Mesendoderm (in vitro differentiated cells): ENCODE results near the gene ABLIM3.

ENCODE experiments used
- DNase-seq: peaks from one replicate; pipeline ENCODE4 v3.0.0; 2013
- H2AK5ac ChIP-seq: 2 replicates; pipeline ENCODE4 v1.6.1; 2013; ENCODE audit warnings: low read length, inconsistent platforms
- H2BK120ac ChIP-seq: 2 replicates; pipeline ENCODE4 v1.6.1; 2013; ENCODE audit warnings: low read depth, mild to moderate bottlenecking, low read length, moderate library complexity, mixed read lengths
- H2BK15ac ChIP-seq: replicated peaks from 2 replicates; pipeline ENCODE4 v1.6.1; 2013; ENCODE audit warnings: low read depth, mild to moderate bottlenecking, moderate library complexity
- H2BK5ac ChIP-seq: 2 replicates; pipeline ENCODE4 v1.6.1; 2013; ENCODE audit warnings: low read length, inconsistent platforms
- H3K18ac ChIP-seq: 2 replicates; pipeline ENCODE4 v1.6.1; 2013; ENCODE audit warnings: mild to moderate bottlenecking, low read length, mixed read lengths
- H3K23ac ChIP-seq: one replicate; pipeline ENCODE4 v1.6.1; 2013; ENCODE audit warnings: low read length
- H3K27ac ChIP-seq: 2 replicates; pipeline ENCODE4 v1.5.1; 2013; ENCODE audit warnings: low read depth, mild to moderate bottlenecking, inconsistent platforms, low read length, moderate library complexity
- H3K27me3 ChIP-seq: 2 replicates; pipeline ENCODE4 v1.6.1; 2013; ENCODE audit warnings: low read length, control low read depth, mild to moderate bottlenecking, inconsistent platforms; ENCODE audit not compliant: insufficient read depth, poor library complexity
- H3K36me3 ChIP-seq: 2 replicates; pipeline ENCODE4 v1.6.1; 2013; ENCODE audit warnings: low read length, inconsistent platforms; ENCODE audit not compliant: control insufficient read depth, insufficient read depth
- H3K4ac ChIP-seq: one replicate; pipeline ENCODE4 v1.6.1; 2013; ENCODE audit warnings: low read depth, mild to moderate bottlenecking, low read length, moderate library complexity
- H3K4me1 ChIP-seq: 2 replicates; pipeline ENCODE4 v1.6.1; 2013; ENCODE audit warnings: low read depth, low read length, inconsistent platforms; ENCODE audit not compliant: control insufficient read depth
- H3K4me2 ChIP-seq: 2 replicates; pipeline ENCODE4 v1.6.1; 2013; ENCODE audit warnings: low read length
- H3K4me3 ChIP-seq: 2 replicates; pipeline ENCODE4 v1.5.1; 2013; ENCODE audit warnings: mild to moderate bottlenecking, low read length
- H3K56ac ChIP-seq: one replicate; pipeline ENCODE4 v1.6.1; 2013; ENCODE audit warnings: low read length
- H3K79me1 ChIP-seq: 2 replicates; pipeline ENCODE4 v1.6.1; 2013; ENCODE audit warnings: low read length, inconsistent platforms
- H3K79me2 ChIP-seq: 2 replicates; pipeline ENCODE4 v1.6.1; 2013; ENCODE audit warnings: mild to moderate bottlenecking, low read length; ENCODE audit not compliant: control insufficient read depth, insufficient read depth
- H3K9ac ChIP-seq: 2 replicates; pipeline ENCODE4 v1.6.1; 2013; ENCODE audit warnings: low read length, inconsistent platforms
- H4K5ac ChIP-seq: one replicate; pipeline ENCODE4 v1.6.1; 2013; ENCODE audit warnings: low read length
- H4K8ac ChIP-seq: one replicate; pipeline ENCODE4 v1.6.1; 2013; ENCODE audit warnings: low read depth, mild to moderate bottlenecking, control low read depth, low read length, moderate library complexity
- WGBS: extraction: QIAGEN DNeasy Blood & Tissue Kit; methylation state at CpG from one replicate; pipeline ENCODE4 v1.1.7; 2013; ENCODE audit warnings: low lambda C conversion rate, missing lambda C conversion rate; ENCODE audit not compliant: insufficient coverage; ENCODE audit errors: extremely low coverage; 5-methylcytosine and 5-hydroxymethylcytosine counted together

The ABLIM3 gene

GRCh38 chr5:149228618-149229297 lies 87.5 kb downstream of the ABLIM3 start:
- Histone ChIP-seq H3K4ac (no peak overlapping the region), H3K27me3 (no peaks in the 10 kb centered on the region), H3K79me2 (no peaks in the 10 kb centered on the region), H2AK5ac (no peak overlapping the region), H2BK5ac (no peak overlapping the region), H3K27ac (no peak overlapping the region), H3K23ac (no peak overlapping the region), H3K4me3 (no peak overlapping the region), H4K8ac (no peak overlapping the region), H2BK15ac (no peak overlapping the region), H3K9ac (no peak overlapping the region), H3K4me1 (no peaks in the 10 kb centered on the region), H4K5ac (no peak overlapping the region), H3K4me2 (no peak overlapping the region), H3K79me1 (no peaks in the 10 kb centered on the region), H2BK120ac (no peak overlapping the region), H3K18ac (no peak overlapping the region), H3K56ac (no peak overlapping the region), H3K36me3 (no peaks in the 10 kb centered on the region)
- no CpG with 5 or more reads among the region's 5 CpGs for WGBS
- peak; percentile 80 for DNase-seq

DNA sequence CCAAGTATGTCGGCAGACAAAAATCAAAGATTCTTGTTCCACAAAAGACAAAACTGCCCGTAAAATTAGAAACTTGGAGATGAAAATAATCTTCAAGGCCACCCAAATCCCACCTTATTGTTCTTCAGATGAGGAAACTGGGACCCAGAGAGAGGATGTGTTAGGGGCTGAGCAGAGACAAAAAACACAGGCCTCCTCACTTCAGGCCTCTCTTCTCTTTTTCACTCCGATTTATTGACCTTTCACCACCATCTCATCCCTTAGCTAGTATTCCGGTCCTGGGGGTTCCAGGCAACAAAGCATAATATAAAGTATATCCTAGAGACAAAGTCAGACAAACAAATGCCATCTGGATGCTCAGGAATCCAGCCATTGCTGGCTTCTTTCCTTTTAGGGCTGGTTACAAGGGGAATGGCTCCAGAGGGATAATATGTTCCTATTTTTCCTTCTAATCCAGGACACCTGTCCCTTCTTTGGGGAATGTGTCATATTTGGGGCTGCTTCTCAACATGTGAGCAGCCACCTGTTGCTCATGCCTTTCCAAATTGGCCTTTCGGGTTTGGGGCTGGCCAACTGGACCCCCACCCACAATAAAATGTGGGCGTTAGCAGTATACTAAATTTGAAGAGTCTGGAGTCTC lies 88.1 kb downstream of the ABLIM3 start:
- no peak overlapping the region for H3K4ac ChIP-seq
- H3K36me3 ChIP-seq, result no peaks in the 10 kb centered on the region
- H4K8ac ChIP-seq, result no peak overlapping the region
- H2BK120ac ChIP-seq, result no peak overlapping the region
- DNase-seq, result no peak
- H3K79me1 ChIP-seq, result no peaks in the 10 kb centered on the region
- no peaks in the 10 kb centered on the region for H3K79me2 ChIP-seq
- WGBS, result no CpG with 5 or more reads among the region's 6 CpGs
- no peak overlapping the region for H2BK5ac ChIP-seq
- H3K4me1 ChIP-seq, result no peaks in the 10 kb centered on the region
- no peak overlapping the region for H4K5ac ChIP-seq
- no peak overlapping the region for H3K27ac ChIP-seq
- H3K9ac ChIP-seq, result no peak overlapping the region
- no peak overlapping the region for H2BK15ac ChIP-seq
- no peak overlapping the region for H3K4me3 ChIP-seq
- no peak overlapping the region for H3K56ac ChIP-seq
- H3K18ac ChIP-seq, result no peak overlapping the region
- H2AK5ac ChIP-seq, result no peak overlapping the region
- H3K23ac ChIP-seq, result no peak overlapping the region
- H3K27me3 ChIP-seq, result no peaks in the 10 kb centered on the region
- H3K4me2 ChIP-seq, result no peak overlapping the region

DNA sequence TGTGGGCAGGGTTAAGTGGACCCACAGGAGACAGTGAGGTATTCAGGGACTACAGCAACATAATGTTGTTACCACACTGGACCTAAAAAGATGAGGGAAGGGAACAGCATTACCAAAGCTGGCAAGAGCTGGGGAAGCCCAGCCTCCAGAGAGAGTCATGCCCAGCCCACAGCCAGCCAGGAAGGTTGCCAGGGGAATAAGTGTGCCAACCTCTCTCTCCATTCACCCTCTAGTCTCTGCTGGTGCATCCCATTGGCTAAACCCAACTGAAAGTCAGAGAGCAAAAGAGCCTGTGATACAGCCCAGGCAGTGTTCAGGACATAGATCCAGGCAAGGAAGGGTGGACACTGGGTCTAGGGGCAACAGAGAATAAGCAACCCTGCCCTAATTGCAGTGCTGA lies 94.5 kb downstream of the ABLIM3 start:
- Histone ChIP-seq H3K4ac (no peak overlapping the region), H2AK5ac (no peak overlapping the region), H4K5ac (no peak overlapping the region), H3K27me3 (no peaks in the 10 kb centered on the region), H3K23ac (no peak overlapping the region), H3K9ac (no peak overlapping the region), H3K79me1 (no peaks in the 10 kb centered on the region), H3K56ac (no peak overlapping the region), H3K36me3 (no peaks in the 10 kb centered on the region), H4K8ac (no peak overlapping the region), H3K79me2 (no peaks in the 10 kb centered on the region), H2BK15ac (no peak overlapping the region), H3K4me2 (no peak overlapping the region), H3K27ac (no peak overlapping the region), H3K4me1 (no peaks in the 10 kb centered on the region), H3K18ac (no peak overlapping the region), H2BK5ac (no peak overlapping the region), H3K4me3 (no peak overlapping the region), H2BK120ac (no peak overlapping the region)
- DNase-seq, result no peak

GRCh38 chr5:149237662-149238061 lies 96.4 kb downstream of the ABLIM3 start:
- peak; percentile 25 for DNase-seq
- H3K56ac ChIP-seq, result no peak overlapping the region
- no peak overlapping the region for H3K9ac ChIP-seq
- H3K18ac ChIP-seq, result no peak overlapping the region
- WGBS, result no CpG with 5 or more reads among the region's 4 CpGs
- no peak overlapping the region for H3K4me3 ChIP-seq
- no peaks in the 10 kb centered on the region for H3K36me3 ChIP-seq
- H3K4me1 ChIP-seq, result no peaks in the 10 kb centered on the region
- no peak overlapping the region for H2AK5ac ChIP-seq
- no peak overlapping the region for H2BK120ac ChIP-seq
- H3K79me1 ChIP-seq, result no peaks in the 10 kb centered on the region
- H2BK15ac ChIP-seq, result no peak overlapping the region
- H4K8ac ChIP-seq, result no peak overlapping the region
- H3K4me2 ChIP-seq, result no peak overlapping the region
- H3K27me3 ChIP-seq, result no peaks in the 10 kb centered on the region
- no peak overlapping the region for H4K5ac ChIP-seq
- H3K79me2 ChIP-seq, result no peaks in the 10 kb centered on the region
- H2BK5ac ChIP-seq, result no peak overlapping the region
- no peak overlapping the region for H3K4ac ChIP-seq
- no peak overlapping the region for H3K23ac ChIP-seq
- H3K27ac ChIP-seq, result no peak overlapping the region

DNA sequence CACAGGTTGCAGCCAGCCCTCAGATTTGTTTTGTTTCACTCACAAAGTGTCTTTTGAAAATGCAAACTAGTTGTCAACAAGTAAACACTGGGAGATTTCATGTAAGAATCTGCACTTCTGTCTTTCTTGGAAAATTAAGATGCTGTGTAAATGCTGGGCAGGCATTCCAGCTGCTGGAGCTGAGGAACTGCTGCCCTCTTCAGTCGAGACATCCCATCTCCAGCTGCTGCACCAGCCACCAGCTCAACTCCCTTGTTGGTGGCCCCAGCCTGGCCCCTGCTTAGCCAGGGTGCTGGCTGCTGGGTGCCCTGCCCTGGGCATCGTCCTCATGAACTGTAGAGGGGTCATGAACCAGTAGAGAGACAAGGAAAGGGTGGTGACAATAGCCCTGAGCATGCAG lies 97.2 kb downstream of the ABLIM3 start:
- Histone ChIP-seq H3K4me1 (no peaks in the 10 kb centered on the region), H3K79me1 (no peaks in the 10 kb centered on the region), H4K5ac (no peak overlapping the region), H3K4me3 (no peak overlapping the region), H2BK120ac (no peak overlapping the region), H3K23ac (no peak overlapping the region), H3K56ac (no peak overlapping the region), H3K4ac (no peak overlapping the region), H3K4me2 (no peak overlapping the region), H3K27ac (no peak overlapping the region), H3K27me3 (no peaks in the 10 kb centered on the region), H3K36me3 (no peaks in the 10 kb centered on the region), H2AK5ac (no peak overlapping the region), H4K8ac (no peak overlapping the region), H2BK5ac (no peak overlapping the region), H3K79me2 (no peaks in the 10 kb centered on the region), H2BK15ac (no peak overlapping the region), H3K18ac (no peak overlapping the region), H3K9ac (no peak overlapping the region)
- peak; percentile 5 for DNase-seq
- WGBS, result no CpG with 5 or more reads among the region's 2 CpGs

- H3K23ac ChIP-seq, result no peak overlapping the region
- no peak overlapping the region for H3K56ac ChIP-seq
- no peak overlapping the region for H2BK15ac ChIP-seq
- H3K27ac ChIP-seq, result no peak overlapping the region
- H2BK120ac ChIP-seq, result no peak overlapping the region
- H3K27me3 ChIP-seq, result no peaks in the 10 kb centered on the region
- H3K4me3 ChIP-seq, result no peak overlapping the region
- no peaks in the 10 kb centered on the region for H3K36me3 ChIP-seq
- H3K18ac ChIP-seq, result no peak overlapping the region
- no CpG with 5 or more reads among the region's 2 CpGs for WGBS
- H2BK5ac ChIP-seq, result no peak overlapping the region
- H3K9ac ChIP-seq, result no peak overlapping the region
- H3K4me1 ChIP-seq, result no peaks in the 10 kb centered on the region
- H4K5ac ChIP-seq, result no peak overlapping the region
- no peak overlapping the region for H3K4me2 ChIP-seq
- no peaks in the 10 kb centered on the region for H3K79me1 ChIP-seq
- DNase-seq, result no peak
- H3K4ac ChIP-seq, result no peak overlapping the region
- H2AK5ac ChIP-seq, result no peak overlapping the region
- no peaks in the 10 kb centered on the region for H3K79me2 ChIP-seq
- no peak overlapping the region for H4K8ac ChIP-seq
Observed at GRCh38 chr5:149239917-149240316, 98.6 kb downstream of the ABLIM3 start.
